Naive thymus-derived CD4-positive, alpha-beta T cell (primary cell): Measurements from ENCODE around the gene SLC7A7. TPM values are rescaled to one million over a fixed set of nuclear protein-coding genes. Genes with fewer than 3 reads are reported as not detected.
A peak's percentile ranks its signal among the peaks of the same experiment; 100 is the strongest.
"Not testable (repeated sequence)": the region's sequence is repeated elsewhere in the genome, so short reads cannot be mapped to it uniquely, and the experiment has no call there.

Source experiments
- ATAC-seq: fragments of 150-1000 bp; cut with Tn5 transposase; 2 replicates; pipeline ENCODE4 v1.10.0; 2021; ENCODE audit warnings: mild to moderate bottlenecking, moderate library complexity
- CTCF ChIA-PET: fragments of 350-600 bp; sonication (Branson Sonifier 250); formaldehyde crosslinking; loops from one replicate; lab custom pipeline; 2021; ENCODE audit warnings: antibody characterized with exemption; lab: Charles Lee
- POLR2A ChIA-PET: fragments of 350-600 bp; sonication (Branson Sonifier 250); formaldehyde crosslinking; loops from one replicate; lab custom pipeline; 2021; ENCODE audit warnings: antibody characterized with exemption, inconsistent platforms; lab: Charles Lee
- DNase-seq, 9 donors: peaks; one replicate each; pipeline versions ENCODE4 v3.0.0 to v3.0.0-alpha.2; 2020 to 2022; ENCODE audit warnings: mixed read lengths in 1 of 9
- H3K27ac ChIP-seq: one replicate; pipeline ENCODE4 v1.7.0; 2013; ENCODE audit warnings: mild to moderate bottlenecking, low read depth, low read length, moderate library complexity
- H3K27me3 ChIP-seq, 2 donors: one replicate each; pipeline ENCODE4 v1.7.0; 2013; ENCODE audit warnings: low read length in 2 of 2, mild to moderate bottlenecking in 2 of 2, moderate library complexity in 2 of 2; ENCODE audit not compliant: control insufficient read depth in 2 of 2, insufficient read depth in 2 of 2
- H3K36me3 ChIP-seq, 3 experiments: 1 replicate in 2 of 3; 2 replicates in 1 of 3; pipeline ENCODE4 v1.7.0; 2013; ENCODE audit warnings: low read length in 3 of 3, mild to moderate bottlenecking in 3 of 3, moderate library complexity in 1 of 3; ENCODE audit not compliant: insufficient read depth in 3 of 3, control insufficient read depth in 2 of 3
- H3K4me1 ChIP-seq, 2 donors: one replicate each; pipeline ENCODE4 v1.7.0; 2013; ENCODE audit warnings: low read length in 2 of 2, mild to moderate bottlenecking in 2 of 2, moderate library complexity in 1 of 2; ENCODE audit not compliant: control insufficient read depth in 2 of 2, insufficient read depth in 2 of 2
- H3K4me3 ChIP-seq: 2 replicates; pipeline ENCODE4 v1.7.0; 2013; ENCODE audit warnings: mild to moderate bottlenecking, low read length
- H3K9me3 ChIP-seq, 3 experiments: 1 replicate in 2 of 3; 2 replicates in 1 of 3; pipeline ENCODE4 v1.7.0; 2013; ENCODE audit warnings: low read length in 3 of 3; ENCODE audit not compliant: control insufficient read depth in 2 of 3
- H3K27ac Mint-ChIP-seq, 9 donors: one replicate each; pipeline ENCODE4 v1.8.0; 2020 to 2022; ENCODE audit warnings: mixed read lengths in 9 of 9, mild to moderate bottlenecking in 8 of 9, moderate library complexity in 5 of 9, inconsistent platforms in 2 of 9
- H3K27me3 Mint-ChIP-seq, 5 donors: one replicate each; pipeline ENCODE4 v1.8.0; 2021 to 2022; ENCODE audit warnings: mixed read lengths in 5 of 5, mild to moderate bottlenecking in 1 of 5
- H3K36me3 Mint-ChIP-seq, 5 donors: one replicate each; pipeline ENCODE4 v1.8.0; 2020 to 2022; ENCODE audit warnings: mixed read lengths in 5 of 5, mild to moderate bottlenecking in 3 of 5, inconsistent platforms in 1 of 5
- H3K4me1 Mint-ChIP-seq, 7 donors: one replicate each; pipeline ENCODE4 v1.8.0; 2020 to 2022; ENCODE audit warnings: mixed read lengths in 7 of 7, mild to moderate bottlenecking in 3 of 7, inconsistent platforms in 1 of 7
- H3K4me3 Mint-ChIP-seq, 10 donors: one replicate each; pipeline ENCODE4 v1.8.0; 2020 to 2022; ENCODE audit warnings: mild to moderate bottlenecking in 10 of 10, mixed read lengths in 10 of 10, moderate library complexity in 6 of 10, inconsistent platforms in 2 of 10
- H3K9me3 Mint-ChIP-seq, 11 donors: one replicate each; pipeline ENCODE4 v1.8.0; 2020 to 2022; ENCODE audit warnings: mixed read lengths in 11 of 11, mild to moderate bottlenecking in 4 of 11, inconsistent platforms in 1 of 11, moderate library complexity in 1 of 11
- intact Hi-C, 2 donors: fragments of 100-400 bp; cut with micrococcal nuclease; formaldehyde crosslinking; loops; one replicate each; pipeline ENCODE4 v1.15.1; 2023
- polyA plus RNA-seq, 2 donors: library from polyadenylated mRNA; unstranded; fragments of 300-500 nt; fragmentation: Illumina TruSeq; gene quantifications; one replicate each; pipeline ENCODE4 v1.2.3, GENCODE V29; 2021
- total RNA-seq, 6 experiments: library from RNA in 5 of 6; stranded (reverse) in 5 of 6; gene quantifications; 1 replicate in 5 of 6; 2 replicates in 1 of 6; pipeline ENCODE4 v1.2.3 and lab custom pipeline; 2021 to 2026

The SLC7A7 gene
- total RNA-seq: 10 to 100 TPM in 1 of 5 experiments, 1 to 10 TPM in 4; 1.1 to 71.1 (median 2.7) TPM
- polyA plus RNA-seq: 1 to 10 TPM; 1.1 to 1.4 TPM
- 1.5 reads per million, percentile 4 among the genes with 10 or more reads in this experiment for total RNA-seq (lab: John Stamatoyannopoulos, UW)

GRCh38 chr14:22814941-22815713 is at the start of gene SLC7A7:
SLC7A7 (minus strand) TSS chr14:22815435; CDS start chr14:22813398, 2,037 bp downstream.
- Mint-ChIP-seq H3K36me3 (no peaks in the 10 kb centered on the region), H3K27me3 (peaks cover 0 to 9% (median 0%) of the 10 kb centered on the region in 5 donors), H3K9me3 (no peaks in the 10 kb centered on the region), H3K4me3 (peak within 1 kb of the TSS in 8 of 10 donors; percentile 13 to 63 (median 39)), H3K27ac (peak within 1 kb of the TSS in 8 of 9 donors; percentile 34 to 82 (median 74)), H3K4me1 (peaks cover 15 to 28% (median 18%) of the 10 kb centered on the region in 7 donors)
- ChIA-PET CTCF (interaction anchor here (0.7 kb wide), 2 partner anchors 168 to 245 kb away, joined by 5 to 6 read pairs; no protein-coding TSS in a partner anchor), POLR2A (interaction anchor here (0.9 kb wide), 1 partner anchor 40 kb away, joined by 3 read pairs; no protein-coding TSS in a partner anchor)
- DNase-seq (no peak), ATAC-seq (no peak)
- no peak within 1 kb of the TSS for H3K4me3 ChIP-seq
- intact Hi-C loops: no loop called here
- no peaks in the 10 kb centered on the region for H3K36me3 ChIP-seq
- H3K27me3 ChIP-seq: no peaks in the 10 kb centered on the region
- H3K9me3 ChIP-seq: no peaks in the 10 kb centered on the region
- H3K27ac ChIP-seq: peak within 1 kb of the TSS; percentile 6
- H3K4me1 ChIP-seq: peaks cover 0 to 12% of the 10 kb centered on the region in 2 donors

DNA sequence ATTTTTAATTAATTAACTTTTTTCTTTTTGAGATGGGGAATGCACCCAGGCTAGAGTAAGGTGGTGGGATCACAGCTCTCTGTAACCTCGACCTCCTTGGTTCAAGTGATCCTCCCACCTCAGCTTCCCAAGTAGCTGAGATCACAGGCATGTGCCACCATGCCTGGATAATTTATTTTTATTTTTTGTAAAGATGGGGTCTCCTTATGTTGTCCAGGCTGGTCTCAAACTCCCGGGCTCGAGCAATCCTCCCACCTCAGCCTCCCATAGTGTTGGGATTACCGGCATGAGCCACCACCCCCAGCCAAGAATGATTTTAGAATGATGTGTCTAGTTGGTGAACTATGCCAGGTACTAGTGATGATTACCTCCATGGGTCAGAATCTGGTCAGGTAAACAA is 49.7 kb upstream of the SLC7A7 start:
- CTCF ChIA-PET: interaction anchor here (0.8 to 4.8 kb wide), 4 partner anchors 10 to 42 kb away, joined by 3 to 23 read pairs (median 6); no protein-coding TSS in a partner anchor
- Histone ChIP-seq H3K27me3 (no peaks in the 10 kb centered on the region), H3K9me3 (no peaks in the 10 kb centered on the region), H3K36me3 (no peaks in the 10 kb centered on the region), H3K27ac (no peak overlapping the region), H3K4me3 (no peak overlapping the region), H3K4me1 (peaks cover 4 to 13% of the 10 kb centered on the region in 2 donors)
- POLR2A ChIA-PET: interaction anchor here (0.5 kb wide), 1 partner anchor 828 kb away, joined by 3 read pairs; no protein-coding TSS in a partner anchor
- Mint-ChIP-seq H3K4me3 (no peak overlapping the region), H3K27me3 (peaks cover 0 to 24% (median 0%) of the 10 kb centered on the region in 5 donors), H3K27ac (peak overlapping the region in 2 of 9 donors; percentile 22 to 73), H3K4me1 (peaks cover 2 to 26% (median 16%) of the 10 kb centered on the region in 7 donors), H3K9me3 (peaks cover 0 to 6% (median 0%) of the 10 kb centered on the region in 11 donors), H3K36me3 (peaks cover 0 to 15% (median 0%) of the 10 kb centered on the region in 5 donors)
- no peak for DNase-seq
- no peak for ATAC-seq
- intact Hi-C loops: no loop called here

DNA sequence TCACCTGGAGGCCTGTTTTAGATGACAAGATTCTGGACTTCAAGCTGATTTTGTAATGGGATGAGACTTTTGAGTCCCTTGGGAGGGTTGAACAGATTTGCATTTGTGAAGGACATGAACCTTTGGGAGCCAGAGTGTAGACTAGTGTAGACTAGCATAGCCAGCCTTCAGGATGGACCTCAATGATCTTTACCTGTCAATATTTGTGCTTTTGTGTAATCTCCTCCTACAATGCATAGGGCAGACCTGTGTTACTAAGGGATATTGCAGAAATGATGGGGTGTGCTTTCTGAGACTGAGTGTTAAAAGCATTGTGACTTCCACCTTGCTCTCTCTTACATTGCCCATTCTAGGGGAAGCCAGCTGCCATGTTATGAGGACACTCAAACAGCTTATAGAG is 46.4 kb upstream of the SLC7A7 start:
- H3K4me3 Mint-ChIP-seq: no peak overlapping the region
- H3K27ac Mint-ChIP-seq: no peak overlapping the region
- ChIA-PET CTCF (interaction anchor here (1.0 to 4.8 kb wide), 2 partner anchors 10 to 39 kb away, joined by 4 to 23 read pairs; no protein-coding TSS in a partner anchor), POLR2A (interaction anchor here (2.1 kb wide), 1 partner anchor 9 kb away, joined by 8 read pairs; no protein-coding TSS in a partner anchor)
- peaks cover 0 to 9% (median 0%) of the 10 kb centered on the region in 11 donors for H3K9me3 Mint-ChIP-seq
- Histone ChIP-seq H3K4me1 (peaks cover 13 to 22% of the 10 kb centered on the region in 2 donors), H3K27me3 (no peaks in the 10 kb centered on the region), H3K9me3 (no peaks in the 10 kb centered on the region), H3K4me3 (no peak overlapping the region), H3K27ac (no peak overlapping the region), H3K36me3 (no peaks in the 10 kb centered on the region)
- H3K36me3 Mint-ChIP-seq: peaks cover 0 to 17% (median 0%) of the 10 kb centered on the region in 5 donors
- peaks cover 11 to 39% (median 29%) of the 10 kb centered on the region in 7 donors for H3K4me1 Mint-ChIP-seq
- DNase-seq (no peak), ATAC-seq (no peak)
- H3K27me3 Mint-ChIP-seq: peaks cover 0 to 42% (median 0%) of the 10 kb centered on the region in 5 donors
- intact Hi-C loops: no loop called here

DNA sequence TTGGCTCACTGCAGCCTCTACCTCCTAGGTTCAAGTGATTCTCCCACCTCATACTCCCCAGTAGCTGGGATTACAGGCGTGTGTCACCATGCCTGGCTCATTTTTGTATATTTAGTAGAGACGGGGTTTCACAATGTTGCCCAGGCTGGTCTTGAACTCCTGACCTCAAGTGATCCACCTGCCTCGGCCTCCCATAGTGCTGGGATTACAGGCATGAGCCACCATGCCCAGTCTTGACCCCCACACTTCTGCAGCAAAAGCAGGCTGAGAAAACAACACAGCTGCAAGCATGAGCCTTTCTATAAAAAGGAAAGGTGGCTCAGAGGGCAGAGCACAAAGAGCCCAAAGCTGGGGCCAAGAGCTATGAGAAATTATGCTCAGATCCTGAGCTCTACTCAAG is 45.1 kb upstream of the SLC7A7 start:
- H3K9me3 ChIP-seq, H3K4me3 ChIP-seq, DNase-seq, ATAC-seq, intact Hi-C loops, H3K27me3 ChIP-seq, H3K27ac ChIP-seq, H3K36me3 ChIP-seq, H3K4me3 Mint-ChIP-seq: not testable (repeated sequence)
- H3K9me3 Mint-ChIP-seq: peaks cover 0 to 10% (median 0%) of the 10 kb centered on the region in 11 donors
- peaks cover 13 to 19% of the 10 kb centered on the region in 2 donors for H3K4me1 ChIP-seq
- peaks cover 11 to 35% (median 24%) of the 10 kb centered on the region in 7 donors for H3K4me1 Mint-ChIP-seq
- H3K36me3 Mint-ChIP-seq: peaks cover 0 to 17% (median 0%) of the 10 kb centered on the region in 5 donors
- POLR2A ChIA-PET: interaction anchor here (0.6 to 4.0 kb wide), 3 partner anchors 11 to 170 kb away, joined by 3 to 29 read pairs (median 4); partner anchors contain the start of gene LRP10
- peak overlapping the region in 1 of 9 donors; percentile 21 for H3K27ac Mint-ChIP-seq
- peaks cover 0 to 49% (median 3%) of the 10 kb centered on the region in 5 donors for H3K27me3 Mint-ChIP-seq
- CTCF ChIA-PET: interaction anchor here (0.7 to 1.4 kb wide), 5 partner anchors 10 to 40 kb away, joined by 3 to 6 read pairs (median 4); no protein-coding TSS in a partner anchor

DNA sequence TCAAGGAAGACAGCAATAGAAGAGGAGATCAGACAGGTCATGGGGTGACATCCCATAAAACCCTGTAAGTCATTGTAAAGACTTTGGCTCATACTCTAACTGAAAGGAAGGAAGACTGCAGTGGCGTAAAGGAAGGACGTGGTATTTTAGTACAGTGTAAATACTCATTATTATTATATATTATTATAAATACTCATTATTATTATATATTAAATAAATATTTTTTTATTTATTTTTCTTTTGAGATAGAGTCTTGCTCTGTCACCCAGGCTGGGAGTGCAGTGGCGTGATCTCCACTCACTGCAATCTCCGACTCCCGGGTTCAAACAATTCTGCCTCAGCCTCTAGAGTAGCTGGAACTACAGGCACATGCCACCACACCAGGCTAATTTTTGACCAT is 41.2 kb upstream of the SLC7A7 start:
- Histone ChIP-seq H3K9me3 (no peaks in the 10 kb centered on the region), H3K27me3 (no peaks in the 10 kb centered on the region), H3K4me1 (peaks cover 13 to 14% of the 10 kb centered on the region in 2 donors), H3K27ac (no peak overlapping the region), H3K36me3 (no peaks in the 10 kb centered on the region), H3K4me3 (no peak overlapping the region)
- intact Hi-C loops: loop anchor here (10.0 kb wide), 2 partner anchors 942 to 992 kb away; no protein-coding TSS in a partner anchor
- Mint-ChIP-seq H3K27ac (peak overlapping the region in 1 of 9 donors; percentile 2), H3K4me1 (peaks cover 8 to 36% (median 30%) of the 10 kb centered on the region in 7 donors), H3K4me3 (peak overlapping the region in 3 of 10 donors; percentile 1 to 6 (median 1)), H3K36me3 (peaks cover 0 to 6% (median 0%) of the 10 kb centered on the region in 5 donors), H3K9me3 (peaks cover 0 to 5% (median 0%) of the 10 kb centered on the region in 11 donors), H3K27me3 (peaks cover 0 to 38% (median 0%) of the 10 kb centered on the region in 5 donors)
- DNase-seq (no peak), ATAC-seq (no peak)
- CTCF ChIA-PET: interaction anchor here (0.9 to 10.8 kb wide), 3 partner anchors 25 to 35 kb away, joined by 3 to 143 read pairs (median 6); no protein-coding TSS in a partner anchor
- POLR2A ChIA-PET: interaction anchor here (4.0 kb wide), 1 partner anchor 15 kb away, joined by 29 read pairs; the partner anchor contains the start of gene LRP10
